ENCODE data around the gene GRAPL. TPM values are rescaled to one million over a fixed set of nuclear protein-coding genes. Genes with fewer than 3 reads are reported as not detected.
"Not testable (repeated sequence)": the region's sequence is repeated elsewhere in the genome, so short reads cannot be mapped to it uniquely, and the experiment has no call there.

GRAPL gene
- total RNA-seq, 2 experiments from 2014 or later = 3.1 to 3.5 TPM

DNA sequence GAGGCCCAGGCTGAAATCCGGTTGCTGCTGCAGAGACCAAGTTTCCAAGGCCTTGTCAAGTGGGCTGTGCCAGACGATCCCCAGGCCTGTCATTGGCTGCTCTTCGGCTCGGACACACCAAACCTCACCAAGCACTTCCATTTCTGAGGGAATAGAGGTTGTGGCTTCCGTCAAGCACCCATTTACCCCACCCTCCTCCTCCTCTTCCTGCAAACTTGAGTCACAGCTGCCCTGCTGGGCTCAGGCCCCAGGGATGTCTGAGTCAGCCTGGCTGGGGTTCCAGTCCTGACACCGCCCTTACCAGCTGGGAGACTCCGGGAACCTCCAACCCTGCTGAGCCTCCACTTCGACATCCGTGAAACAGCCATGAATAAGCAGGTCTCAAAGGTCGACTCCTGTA lies 31.1 kb downstream of the GRAPL start:
- not testable (repeated sequence) for H3K36me3 Mint-ChIP-seq, H3K4me3 Mint-ChIP-seq, H3K27me3 Mint-ChIP-seq, DNase-seq, H3K4me1 Mint-ChIP-seq, H3K9me3 Mint-ChIP-seq, H3K27ac Mint-ChIP-seq

DNA sequence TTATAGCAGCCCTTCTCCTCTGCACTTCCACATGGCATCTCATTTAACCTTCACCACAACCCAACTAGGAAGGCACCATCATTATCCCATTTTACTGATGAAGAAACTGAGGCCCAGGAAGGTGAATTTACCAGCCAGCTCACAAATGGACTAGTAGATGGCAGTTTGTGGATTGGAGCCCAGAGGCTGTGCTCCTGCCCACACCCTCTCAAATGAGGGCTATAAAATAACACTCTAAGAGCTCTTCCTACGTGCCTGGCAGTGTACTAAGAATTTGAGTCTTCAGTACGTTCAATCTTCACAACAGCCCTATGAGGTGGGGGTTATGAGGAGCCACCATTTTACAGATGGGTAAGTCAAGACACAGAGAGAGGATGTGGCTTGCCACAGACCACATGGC lies 31.5 kb downstream of the GRAPL start:
- not testable (repeated sequence) for H3K36me3 Mint-ChIP-seq, H3K4me3 Mint-ChIP-seq, DNase-seq, H3K9me3 Mint-ChIP-seq, H3K4me1 Mint-ChIP-seq, H3K27ac Mint-ChIP-seq, H3K27me3 Mint-ChIP-seq

DNA sequence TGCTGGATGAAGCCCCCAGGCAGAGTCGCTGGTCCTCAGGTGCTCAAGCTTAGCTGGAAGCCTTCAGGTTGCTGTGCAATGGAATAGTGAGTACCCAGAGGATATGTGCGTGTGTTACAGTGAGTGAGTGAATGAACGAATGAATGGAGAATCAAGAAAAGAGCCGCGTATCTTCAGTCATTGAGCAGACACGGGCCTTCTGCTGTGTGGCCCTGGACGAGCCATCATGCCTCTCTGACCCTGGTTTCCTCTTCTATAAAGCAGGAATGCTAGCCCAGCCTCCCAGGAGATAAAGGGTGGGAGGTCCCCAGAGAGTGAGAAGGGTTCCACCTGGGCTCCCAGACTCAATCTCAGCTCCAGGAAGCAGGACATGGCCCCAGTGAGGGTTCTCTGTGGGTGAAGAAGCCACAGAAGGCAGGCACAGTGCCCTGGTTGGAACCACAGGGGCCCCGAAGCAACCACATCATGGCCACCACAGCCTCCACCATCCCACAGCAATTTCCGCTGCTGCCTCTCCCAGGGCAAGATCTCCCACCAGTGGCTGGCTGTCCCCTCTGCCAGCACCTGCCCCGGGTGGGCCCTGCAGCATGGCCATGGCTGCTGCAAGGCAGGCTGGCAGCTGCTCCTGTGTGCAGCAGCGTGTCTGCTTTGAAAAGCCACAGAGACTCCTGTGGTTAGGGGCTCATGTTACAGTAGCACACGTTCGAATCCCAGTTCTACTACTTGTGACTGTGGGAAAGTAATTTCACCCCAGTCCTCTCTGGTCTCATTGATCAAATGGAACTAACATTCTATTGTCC lies 34.1 kb downstream of the GRAPL start:
- H3K9me3 Mint-ChIP-seq = not testable (repeated sequence)

DNA sequence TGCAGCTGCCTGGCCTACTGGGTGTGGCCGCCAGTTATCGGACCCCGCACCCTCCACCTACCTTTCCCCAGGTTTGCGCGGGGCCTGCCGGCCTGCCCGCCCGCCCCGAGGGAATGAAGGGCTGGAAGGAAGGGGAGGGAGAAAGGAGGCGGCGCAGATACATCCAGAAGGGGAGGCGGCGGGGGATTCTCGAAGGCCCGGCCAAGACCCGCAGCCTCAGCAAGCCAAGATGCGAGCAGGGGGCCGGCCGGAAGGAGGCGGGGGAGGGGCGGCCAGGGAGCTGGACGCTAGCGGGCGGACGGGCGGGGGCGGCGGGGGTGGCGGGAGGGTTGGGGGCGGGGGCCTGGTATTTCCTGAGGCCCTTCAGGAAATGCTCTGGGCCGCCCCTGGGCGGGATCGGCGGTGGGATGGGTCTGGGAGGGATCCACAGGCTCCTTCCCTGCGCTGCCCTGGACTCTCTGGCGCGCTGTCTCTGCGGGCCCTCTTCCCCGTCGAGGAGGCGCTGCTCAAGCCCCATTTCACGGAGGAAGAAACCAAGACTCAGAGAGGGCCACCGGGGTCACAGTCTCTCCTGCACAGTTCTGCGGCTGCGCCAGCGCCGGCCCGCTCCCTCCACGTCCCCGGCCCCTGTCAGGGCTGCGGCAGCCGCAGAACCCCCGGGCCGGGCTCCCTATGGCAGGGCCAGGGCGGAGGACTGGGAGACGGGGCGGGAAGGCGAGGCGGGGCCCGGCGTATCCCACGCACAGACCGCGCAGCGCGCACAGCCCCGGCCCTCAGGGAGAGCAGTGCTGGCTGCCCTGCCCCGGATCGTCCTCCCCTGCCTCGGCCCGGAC lies 35.2 kb downstream of the GRAPL start:
- not testable (repeated sequence) for H3K4me3 Mint-ChIP-seq, H3K27ac Mint-ChIP-seq, H3K36me3 Mint-ChIP-seq, H3K27me3 Mint-ChIP-seq, DNase-seq, H3K9me3 Mint-ChIP-seq, H3K4me1 Mint-ChIP-seq

More for the DNA sequence above, 34.1 kb downstream of the GRAPL start:
- H3K27me3 Mint-ChIP-seq, H3K4me1 Mint-ChIP-seq, H3K4me3 Mint-ChIP-seq, H3K36me3 Mint-ChIP-seq, DNase-seq, H3K27ac Mint-ChIP-seq: not testable (repeated sequence)

DNA sequence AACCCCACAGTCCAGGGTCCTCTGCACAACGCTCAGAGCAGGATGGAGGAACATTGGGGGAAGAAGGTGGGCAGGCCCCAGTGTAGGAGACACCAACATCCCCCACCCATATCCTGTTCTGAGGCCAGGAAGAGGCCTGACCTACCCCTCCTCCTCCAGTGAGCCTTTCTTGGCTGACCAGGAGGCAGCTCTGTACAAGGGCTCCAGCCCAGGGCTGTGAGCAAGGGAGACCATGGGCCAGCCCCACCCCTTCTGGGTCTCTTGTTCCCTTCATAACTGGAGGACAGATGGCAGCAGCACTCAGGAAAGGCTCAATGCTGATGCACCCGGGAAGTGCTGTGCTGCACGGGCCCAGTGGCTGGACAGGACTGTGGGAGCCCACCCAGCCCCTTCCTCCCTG lies 47.0 kb downstream of the GRAPL start:
- H3K9me3 Mint-ChIP-seq, DNase-seq, H3K27me3 Mint-ChIP-seq, H3K36me3 Mint-ChIP-seq, H3K4me1 Mint-ChIP-seq, H3K27ac Mint-ChIP-seq, H3K4me3 Mint-ChIP-seq: not testable (repeated sequence)

DNA sequence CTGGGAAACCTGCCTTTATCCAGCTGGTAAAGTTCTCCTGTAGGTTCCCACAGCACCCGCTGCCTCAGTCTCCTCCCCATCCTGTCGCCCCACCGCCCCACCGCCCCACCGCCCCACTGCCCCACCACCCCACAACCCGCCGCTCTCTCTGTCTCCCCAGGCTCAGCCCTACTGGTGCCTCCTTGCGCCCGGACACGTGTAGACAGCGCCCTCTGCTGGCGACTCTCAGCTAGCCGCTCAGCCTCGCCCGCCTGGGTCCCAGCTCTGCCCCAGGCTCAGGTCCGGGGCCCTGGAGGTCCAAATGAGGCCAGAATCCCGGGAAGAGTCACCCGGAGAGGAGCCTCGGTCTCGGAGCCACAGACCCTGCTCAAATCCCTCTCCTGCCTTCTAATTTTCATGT lies 48.0 kb downstream of the GRAPL start:
- not testable (repeated sequence) for H3K27me3 Mint-ChIP-seq, H3K9me3 Mint-ChIP-seq, DNase-seq, H3K4me3 Mint-ChIP-seq, H3K4me1 Mint-ChIP-seq, H3K36me3 Mint-ChIP-seq, H3K27ac Mint-ChIP-seq

DNA sequence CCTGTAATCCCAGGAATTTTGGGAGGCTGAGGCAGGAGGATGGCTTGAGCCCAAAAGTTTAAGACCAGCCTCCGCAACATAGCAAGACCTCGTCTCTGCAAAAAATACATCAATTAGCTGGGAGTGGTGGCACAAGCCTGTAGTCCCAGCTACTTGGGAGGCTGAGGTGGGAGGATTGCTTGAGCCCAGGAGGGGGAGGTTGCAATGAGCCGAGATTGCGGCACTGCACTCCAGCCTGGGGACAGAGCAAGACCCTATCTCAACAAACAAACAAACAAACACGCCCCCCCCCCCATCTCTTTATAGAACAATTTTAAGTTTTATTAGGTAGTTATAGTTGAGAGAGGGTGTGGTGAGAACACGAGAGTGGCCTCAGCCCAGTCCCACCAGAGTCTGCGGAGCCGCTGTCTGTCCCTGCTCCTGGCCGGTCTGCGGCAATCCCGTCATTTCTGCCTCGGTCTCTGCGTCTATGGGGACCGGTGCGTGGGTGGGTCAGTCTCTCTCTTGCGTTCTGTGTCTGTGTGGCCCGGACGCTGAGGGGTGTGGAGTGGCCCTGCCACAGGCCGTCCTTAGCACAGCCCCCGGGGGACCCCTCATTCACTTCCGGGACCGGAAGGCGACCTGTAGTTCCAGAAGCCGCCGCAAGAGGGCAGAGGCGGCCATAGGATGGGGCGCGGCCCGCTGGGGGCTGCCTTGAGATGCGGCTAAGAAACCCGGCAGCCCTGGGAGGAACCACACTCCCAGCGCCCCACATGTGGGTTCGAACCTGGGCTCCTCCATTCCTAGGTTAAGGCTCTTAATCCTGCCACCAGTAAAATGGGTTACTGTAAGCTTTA lies 53.9 kb downstream of the GRAPL start:
- H3K27me3 Mint-ChIP-seq, H3K9me3 Mint-ChIP-seq, DNase-seq, H3K4me3 Mint-ChIP-seq, H3K27ac Mint-ChIP-seq, H3K36me3 Mint-ChIP-seq, H3K4me1 Mint-ChIP-seq: not testable (repeated sequence)

DNA sequence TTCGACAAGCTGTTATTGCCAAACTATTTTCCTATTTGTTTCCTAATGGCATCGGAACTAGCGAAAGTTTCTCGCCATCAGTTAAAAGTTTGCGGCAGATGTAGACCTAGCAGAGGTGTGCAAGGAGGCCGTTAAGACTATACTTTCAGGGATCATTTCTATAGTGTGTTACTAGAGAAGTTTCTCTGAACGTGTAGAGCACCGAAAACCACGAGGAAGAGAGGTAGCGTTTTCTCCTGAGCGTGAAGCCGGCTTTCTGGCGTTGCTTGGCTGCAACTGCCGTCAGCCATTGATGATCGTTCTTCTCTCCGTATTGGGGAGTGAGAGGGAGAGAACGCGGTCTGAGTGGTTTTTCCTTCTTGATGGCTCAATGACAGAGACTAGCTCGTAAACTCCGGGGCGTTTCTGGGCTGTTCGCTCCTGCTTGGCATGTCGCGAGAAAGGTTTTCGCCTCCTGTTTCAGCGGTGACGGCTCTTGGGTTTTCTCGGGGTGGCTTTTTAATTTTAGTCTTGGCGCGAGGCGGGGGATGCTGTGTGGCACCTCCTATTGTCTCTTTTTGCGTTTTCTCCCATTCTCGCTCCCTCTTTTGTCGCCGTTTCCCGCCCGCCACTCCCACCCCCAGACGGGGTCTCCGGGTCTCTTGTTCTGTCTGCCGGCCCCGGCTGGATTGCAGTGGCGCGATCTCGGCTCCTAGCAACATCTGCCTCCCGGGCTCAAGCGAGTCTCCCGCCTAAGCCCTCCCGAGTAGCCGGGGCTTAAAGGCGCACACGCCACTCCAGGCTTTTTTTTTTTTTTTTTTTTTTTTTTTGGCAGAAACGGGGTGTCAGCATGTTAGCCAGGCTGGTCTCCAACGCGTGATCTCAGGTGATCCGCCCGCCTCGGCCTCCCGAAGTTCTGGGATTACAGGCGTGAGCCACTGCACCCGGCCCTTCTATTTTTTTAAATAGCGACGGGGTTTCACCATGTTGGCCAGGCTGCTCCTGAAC lies 60.8 kb downstream of the GRAPL start:
- H3K9me3 Mint-ChIP-seq, H3K4me3 Mint-ChIP-seq, H3K4me1 Mint-ChIP-seq, H3K27ac Mint-ChIP-seq, H3K27me3 Mint-ChIP-seq, H3K36me3 Mint-ChIP-seq: not testable (repeated sequence)
- peak; percentile 89 for DNase-seq

DNA sequence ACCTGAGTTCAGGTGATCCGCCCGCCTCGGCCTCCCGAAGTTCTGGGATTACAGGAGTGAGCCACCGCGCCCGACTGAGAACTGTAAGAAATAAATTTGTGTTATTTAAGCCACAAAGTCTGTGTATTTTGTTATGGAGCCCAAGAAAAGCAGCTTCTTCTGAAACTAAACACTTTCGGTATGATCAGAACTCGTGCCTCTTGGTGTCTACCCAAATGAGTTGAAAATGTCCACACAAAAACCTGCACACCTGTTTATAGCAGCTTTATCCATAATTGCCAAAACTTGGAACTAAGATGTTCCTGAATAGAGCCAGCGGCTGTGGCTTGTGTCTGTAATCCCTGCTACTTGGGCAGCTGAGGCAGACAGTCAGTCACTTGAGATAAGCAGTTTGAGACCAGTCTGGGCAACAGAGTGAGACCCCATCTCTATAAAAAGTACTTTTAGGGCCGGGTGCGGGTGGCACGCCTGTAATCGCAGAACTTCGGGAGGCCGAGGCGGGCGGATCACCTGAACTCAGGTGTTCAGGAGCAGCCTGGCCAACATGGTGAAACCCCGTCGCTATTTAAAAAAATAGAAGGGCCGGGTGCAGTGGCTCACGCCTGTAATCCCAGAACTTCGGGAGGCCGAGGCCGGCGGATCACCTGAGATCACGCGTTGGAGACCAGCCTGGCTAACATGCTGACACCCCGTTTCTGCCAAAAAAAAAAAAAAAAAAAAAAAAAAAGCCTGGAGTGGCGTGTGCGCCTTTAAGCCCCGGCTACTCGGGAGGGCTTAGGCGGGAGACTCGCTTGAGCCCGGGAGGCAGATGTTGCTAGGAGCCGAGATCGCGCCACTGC lies 61.7 kb downstream of the GRAPL start:
- H3K27ac Mint-ChIP-seq, H3K4me3 Mint-ChIP-seq, H3K9me3 Mint-ChIP-seq, H3K36me3 Mint-ChIP-seq, DNase-seq, H3K27me3 Mint-ChIP-seq, H3K4me1 Mint-ChIP-seq: not testable (repeated sequence)

DNA sequence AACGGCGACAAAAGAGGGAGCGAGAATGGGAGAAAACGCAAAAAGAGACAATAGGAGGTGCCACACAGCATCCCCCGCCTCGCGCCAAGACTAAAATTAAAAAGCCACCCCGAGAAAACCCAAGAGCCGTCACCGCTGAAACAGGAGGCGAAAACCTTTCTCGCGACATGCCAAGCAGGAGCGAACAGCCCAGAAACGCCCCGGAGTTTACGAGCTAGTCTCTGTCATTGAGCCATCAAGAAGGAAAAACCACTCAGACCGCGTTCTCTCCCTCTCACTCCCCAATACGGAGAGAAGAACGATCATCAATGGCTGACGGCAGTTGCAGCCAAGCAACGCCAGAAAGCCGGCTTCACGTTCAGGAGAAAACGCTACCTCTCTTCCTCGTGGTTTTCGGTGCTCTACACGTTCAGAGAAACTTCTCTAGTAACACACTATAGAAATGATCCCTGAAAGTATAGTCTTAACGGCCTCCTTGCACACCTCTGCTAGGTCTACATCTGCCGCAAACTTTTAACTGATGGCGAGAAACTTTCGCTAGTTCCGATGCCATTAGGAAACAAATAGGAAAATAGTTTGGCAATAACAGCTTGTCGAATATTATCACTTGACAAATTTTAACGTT lies 62.5 kb downstream of the GRAPL start:
- H3K36me3 Mint-ChIP-seq, H3K27me3 Mint-ChIP-seq, H3K4me3 Mint-ChIP-seq, H3K27ac Mint-ChIP-seq, DNase-seq, H3K4me1 Mint-ChIP-seq, H3K9me3 Mint-ChIP-seq: not testable (repeated sequence)

DNA sequence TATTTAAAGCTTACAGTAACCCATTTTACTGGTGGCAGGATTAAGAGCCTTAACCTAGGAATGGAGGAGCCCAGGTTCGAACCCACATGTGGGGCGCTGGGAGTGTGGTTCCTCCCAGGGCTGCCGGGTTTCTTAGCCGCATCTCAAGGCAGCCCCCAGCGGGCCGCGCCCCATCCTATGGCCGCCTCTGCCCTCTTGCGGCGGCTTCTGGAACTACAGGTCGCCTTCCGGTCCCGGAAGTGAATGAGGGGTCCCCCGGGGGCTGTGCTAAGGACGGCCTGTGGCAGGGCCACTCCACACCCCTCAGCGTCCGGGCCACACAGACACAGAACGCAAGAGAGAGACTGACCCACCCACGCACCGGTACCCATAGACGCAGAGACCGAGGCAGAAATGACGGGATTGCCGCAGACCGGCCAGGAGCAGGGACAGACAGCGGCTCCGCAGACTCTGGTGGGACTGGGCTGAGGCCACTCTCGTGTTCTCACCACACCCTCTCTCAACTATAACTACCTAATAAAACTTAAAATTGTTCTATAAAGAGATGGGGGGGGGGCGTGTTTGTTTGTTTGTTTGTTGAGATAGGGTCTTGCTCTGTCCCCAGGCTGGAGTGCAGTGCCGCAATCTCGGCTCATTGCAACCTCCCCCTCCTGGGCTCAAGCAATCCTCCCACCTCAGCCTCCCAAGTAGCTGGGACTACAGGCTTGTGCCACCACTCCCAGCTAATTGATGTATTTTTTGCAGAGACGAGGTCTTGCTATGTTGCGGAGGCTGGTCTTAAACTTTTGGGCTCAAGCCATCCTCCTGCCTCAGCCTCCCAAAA lies 69.2 kb downstream of the GRAPL start:
- peak; percentile 21 for DNase-seq
- not testable (repeated sequence) for H3K27me3 Mint-ChIP-seq, H3K4me3 Mint-ChIP-seq, H3K27ac Mint-ChIP-seq, H3K4me1 Mint-ChIP-seq, H3K36me3 Mint-ChIP-seq, H3K9me3 Mint-ChIP-seq

DNA sequence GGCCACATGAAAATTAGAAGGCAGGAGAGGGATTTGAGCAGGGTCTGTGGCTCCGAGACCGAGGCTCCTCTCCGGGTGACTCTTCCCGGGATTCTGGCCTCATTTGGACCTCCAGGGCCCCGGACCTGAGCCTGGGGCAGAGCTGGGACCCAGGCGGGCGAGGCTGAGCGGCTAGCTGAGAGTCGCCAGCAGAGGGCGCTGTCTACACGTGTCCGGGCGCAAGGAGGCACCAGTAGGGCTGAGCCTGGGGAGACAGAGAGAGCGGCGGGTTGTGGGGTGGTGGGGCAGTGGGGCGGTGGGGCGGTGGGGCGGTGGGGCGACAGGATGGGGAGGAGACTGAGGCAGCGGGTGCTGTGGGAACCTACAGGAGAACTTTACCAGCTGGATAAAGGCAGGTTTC lies 75.1 kb downstream of the GRAPL start:
- not testable (repeated sequence) for H3K4me1 Mint-ChIP-seq, DNase-seq, H3K36me3 Mint-ChIP-seq, H3K4me3 Mint-ChIP-seq, H3K27me3 Mint-ChIP-seq, H3K9me3 Mint-ChIP-seq, H3K27ac Mint-ChIP-seq

DNA sequence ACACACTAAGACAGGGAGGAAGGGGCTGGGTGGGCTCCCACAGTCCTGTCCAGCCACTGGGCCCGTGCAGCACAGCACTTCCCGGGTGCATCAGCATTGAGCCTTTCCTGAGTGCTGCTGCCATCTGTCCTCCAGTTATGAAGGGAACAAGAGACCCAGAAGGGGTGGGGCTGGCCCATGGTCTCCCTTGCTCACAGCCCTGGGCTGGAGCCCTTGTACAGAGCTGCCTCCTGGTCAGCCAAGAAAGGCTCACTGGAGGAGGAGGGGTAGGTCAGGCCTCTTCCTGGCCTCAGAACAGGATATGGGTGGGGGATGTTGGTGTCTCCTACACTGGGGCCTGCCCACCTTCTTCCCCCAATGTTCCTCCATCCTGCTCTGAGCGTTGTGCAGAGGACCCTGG lies 76.0 kb downstream of the GRAPL start:
- H3K36me3 Mint-ChIP-seq, H3K27me3 Mint-ChIP-seq, H3K9me3 Mint-ChIP-seq, H3K27ac Mint-ChIP-seq, H3K4me3 Mint-ChIP-seq, H3K4me1 Mint-ChIP-seq, DNase-seq: not testable (repeated sequence)

Measured in activated naive CD8-positive, alpha-beta T cell treated with anti-CD3 and anti-CD28 coated beads for 36 hours (primary cell).